HG02623 (cell line): ENCODE data around the gene LRATD1.
"Not testable (repeated sequence)": the region's sequence is repeated elsewhere in the genome, so short reads cannot be mapped to it uniquely, and the experiment has no call there.

ENCODE experiments used
- ATAC-seq: cut with Tn5 transposase; IDR thresholded peaks from one replicate; pipeline ENCODE4 v1.9.1; 2021; ENCODE audit warnings: moderate library complexity; ENCODE audit not compliant: unreplicated experiment

The LRATD1 gene, protein sequence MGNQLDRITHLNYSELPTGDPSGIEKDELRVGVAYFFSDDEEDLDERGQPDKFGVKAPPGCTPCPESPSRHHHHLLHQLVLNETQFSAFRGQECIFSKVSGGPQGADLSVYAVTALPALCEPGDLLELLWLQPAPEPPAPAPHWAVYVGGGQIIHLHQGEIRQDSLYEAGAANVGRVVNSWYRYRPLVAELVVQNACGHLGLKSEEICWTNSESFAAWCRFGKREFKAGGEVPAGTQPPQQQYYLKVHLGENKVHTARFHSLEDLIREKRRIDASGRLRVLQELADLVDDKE

DNA sequence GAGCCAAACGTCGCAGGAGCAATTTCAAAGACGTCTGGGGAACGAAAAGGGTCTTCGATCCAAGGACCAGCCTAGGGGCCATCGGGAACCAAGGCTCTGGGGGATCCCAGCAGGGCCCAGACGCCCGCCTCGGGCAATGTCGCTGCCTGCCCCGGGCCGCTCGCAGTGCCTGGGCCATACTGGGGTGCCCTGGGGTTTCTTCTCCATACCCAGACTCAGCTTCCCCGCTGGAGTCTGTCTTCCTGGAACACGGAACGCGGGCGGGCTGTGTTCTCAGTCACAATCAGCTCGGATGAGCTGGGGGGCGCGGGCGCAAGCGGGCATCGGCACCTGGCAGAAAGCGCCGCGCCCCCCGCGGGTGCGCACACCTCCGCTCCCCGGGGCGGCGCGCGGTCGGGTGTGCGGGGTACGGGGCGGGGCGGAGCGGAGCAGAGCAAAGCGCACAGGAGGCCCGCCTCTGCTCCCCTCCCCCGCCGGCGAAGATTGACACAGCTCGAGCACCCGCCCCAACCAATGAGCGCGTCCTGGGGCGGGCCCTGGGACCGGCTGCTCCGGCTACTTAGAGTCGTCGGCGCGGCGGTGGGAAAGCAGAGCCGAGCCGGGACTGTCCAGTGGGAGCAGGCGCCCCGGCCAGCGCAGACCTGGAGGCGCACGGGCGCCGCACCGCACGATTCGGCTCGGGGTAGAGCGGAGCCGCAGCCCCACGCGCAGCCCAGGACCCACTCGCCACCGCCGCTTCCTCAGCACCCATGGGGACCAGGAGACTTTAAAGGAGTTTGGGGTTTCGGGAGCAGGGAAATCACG lies at the start of gene LRATD1:
Gene LRATD1 (plus strand): TSS at position 585 of the 804 bp plus-strand sequence. CDS start 1,263 bp downstream, outside the sequence.
- no peak for ATAC-seq

DNA sequence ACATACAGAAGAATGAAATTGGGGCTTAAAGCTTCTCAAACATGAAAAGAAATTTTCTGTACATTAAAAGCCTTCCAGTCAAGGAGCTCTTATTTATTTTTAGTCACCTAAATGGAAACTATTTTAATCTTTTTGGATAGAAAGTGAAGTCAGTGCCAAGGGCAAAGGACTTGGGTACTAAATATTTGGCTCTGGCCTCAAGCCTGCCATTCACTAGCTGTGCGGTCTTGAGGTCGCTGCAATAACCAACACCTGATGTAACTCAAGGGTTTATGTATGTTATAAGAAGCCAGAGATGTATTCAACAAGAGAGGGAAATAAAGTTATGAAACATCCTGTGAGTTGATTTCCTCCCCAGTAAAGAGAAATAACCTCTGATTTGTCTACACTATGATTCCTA lies 49.5 kb upstream of the LRATD1 start:
- no peak for ATAC-seq

DNA sequence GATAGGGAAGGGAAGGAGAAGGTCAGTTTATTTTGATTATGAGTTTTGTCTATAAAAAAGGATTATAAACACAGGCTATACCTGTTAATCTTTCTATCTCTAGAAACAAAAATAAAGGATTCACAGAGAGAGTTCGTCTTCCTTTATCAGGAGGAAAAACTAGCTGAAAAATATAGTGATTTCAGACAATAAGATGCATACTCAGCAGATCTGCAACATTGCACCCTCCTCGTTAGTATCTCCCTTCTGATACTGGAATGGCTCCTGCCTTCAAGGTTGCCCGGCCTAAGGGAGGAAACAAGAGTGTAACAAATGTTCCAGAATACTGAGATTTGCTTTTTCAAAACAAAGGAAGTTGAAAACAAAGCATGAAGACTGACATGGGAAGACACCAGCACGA lies 48.7 kb upstream of the LRATD1 start:
- ATAC-seq = no peak

DNA sequence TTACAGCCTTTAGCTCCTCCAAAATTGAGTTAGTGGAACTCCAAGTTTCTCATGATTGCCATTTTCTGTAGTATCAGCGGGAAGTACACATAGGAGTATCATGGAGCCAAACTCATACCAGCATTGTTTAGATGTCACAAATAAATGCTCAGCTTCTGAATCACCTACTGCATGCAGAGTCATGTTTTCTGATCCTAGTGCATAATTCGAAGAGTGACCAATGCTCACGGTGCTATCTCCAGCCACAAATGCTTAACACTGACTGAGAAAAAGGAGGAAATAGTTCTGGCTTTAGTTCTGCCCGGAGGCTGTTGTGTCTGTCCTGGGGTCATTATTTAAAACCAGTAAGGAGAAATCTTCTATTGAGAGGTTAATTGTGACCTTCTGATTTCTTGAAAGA lies 45.4 kb upstream of the LRATD1 start:
- no peak for ATAC-seq

DNA sequence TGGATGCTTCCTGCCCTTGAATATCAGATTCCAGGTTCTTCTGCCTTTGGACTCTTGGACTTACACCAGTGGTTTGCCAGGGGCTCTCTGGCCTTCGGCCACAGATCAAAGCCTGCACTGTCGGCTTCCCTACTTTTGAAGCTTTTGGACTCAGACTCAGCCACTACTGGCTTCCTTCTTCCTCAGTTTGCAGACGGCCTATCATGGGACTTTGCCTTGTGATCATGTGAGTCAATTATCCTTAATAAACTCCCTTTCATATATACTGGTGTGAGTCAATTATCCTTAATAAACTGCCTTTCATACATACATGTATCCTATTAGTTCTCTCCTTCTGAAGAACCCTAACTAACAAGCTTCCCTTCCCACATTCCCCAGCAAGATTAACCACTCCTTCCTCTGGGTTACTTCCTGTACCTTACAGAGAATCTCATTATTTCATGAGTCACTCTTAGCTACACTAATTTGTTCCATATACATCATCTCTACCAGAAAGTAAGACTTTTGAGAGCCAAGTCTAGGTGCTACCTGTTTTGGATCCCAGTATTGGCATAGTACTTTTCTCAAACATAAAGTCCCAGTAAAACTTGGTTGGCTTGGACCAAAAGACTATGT lies 31.3 kb upstream of the LRATD1 start:
- ATAC-seq = no peak

DNA sequence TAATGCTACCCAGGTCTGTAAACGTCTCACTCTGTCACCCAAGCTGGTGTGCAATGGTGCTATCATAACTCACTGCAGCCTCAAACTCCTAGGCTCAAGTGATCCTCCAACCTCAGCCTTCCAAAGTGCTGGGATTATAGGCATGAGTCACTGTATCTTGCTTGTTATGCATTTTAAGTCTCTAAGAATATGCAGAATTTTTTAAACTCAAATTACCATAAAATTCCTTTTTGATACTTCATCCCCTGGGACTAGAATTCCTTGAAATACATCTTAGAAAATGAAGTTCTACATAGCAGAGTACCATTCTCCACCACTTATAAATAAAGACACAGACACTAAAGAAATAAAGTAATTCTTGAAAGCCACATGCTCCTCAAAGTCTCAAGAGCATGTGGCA lies 30.2 kb upstream of the LRATD1 start:
- no peak for ATAC-seq

DNA sequence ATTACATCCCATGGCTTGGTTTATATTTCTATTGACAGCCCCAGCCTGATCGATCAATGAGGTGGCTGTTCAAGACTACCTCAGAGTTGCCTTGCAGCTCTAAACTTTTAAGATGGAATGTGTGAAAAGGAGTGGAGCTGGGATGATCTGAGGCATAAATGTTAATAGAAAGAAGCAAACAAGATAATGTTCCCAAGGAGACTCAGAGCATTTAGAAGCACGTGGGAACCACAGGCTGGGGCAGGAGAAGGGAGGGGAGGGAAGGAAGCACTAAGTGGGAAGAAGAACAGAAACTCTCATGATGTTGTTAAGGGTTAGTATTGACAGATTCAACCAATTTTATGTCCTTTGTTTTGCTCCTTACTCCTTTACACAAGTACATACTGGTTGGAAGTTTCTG lies 28.8 kb upstream of the LRATD1 start:
- no peak for ATAC-seq

DNA sequence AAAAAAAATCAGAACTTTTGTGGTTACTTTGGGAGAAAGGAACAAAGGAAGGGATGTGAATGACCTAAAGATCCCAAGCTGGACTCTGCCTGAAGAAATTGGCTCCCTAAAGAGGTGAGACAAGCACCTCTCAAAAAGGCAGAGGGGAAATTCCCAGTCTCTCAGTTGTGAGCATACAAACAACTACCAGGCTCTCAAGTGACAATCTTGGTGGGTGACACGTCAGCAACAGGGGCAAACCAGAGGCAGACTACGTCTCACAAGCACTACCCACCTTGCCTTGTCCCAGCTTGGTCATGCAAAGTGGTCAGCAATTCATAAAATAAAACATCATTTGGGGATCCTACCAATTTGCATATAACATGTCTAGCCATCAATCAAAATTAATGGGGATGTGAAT lies 24.3 kb upstream of the LRATD1 start:
- no peak for ATAC-seq

DNA sequence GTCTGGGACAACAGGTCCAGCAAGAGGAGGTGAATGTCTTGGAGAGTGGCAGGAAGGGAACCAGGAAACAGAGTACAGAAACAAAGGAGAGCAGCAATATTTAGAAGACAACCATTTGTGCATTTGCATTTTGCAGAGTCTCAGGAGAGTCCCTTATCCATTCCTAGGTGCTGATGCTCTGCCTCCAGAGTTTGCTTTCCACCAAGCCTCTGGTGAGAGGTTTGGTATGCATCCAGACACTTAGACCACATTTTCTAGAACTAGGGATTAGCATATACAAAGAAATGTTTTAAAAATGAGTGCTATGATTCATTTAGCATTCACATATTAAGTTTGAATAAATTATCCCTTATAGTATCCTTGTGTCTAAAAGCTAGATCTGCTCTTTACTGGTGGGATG lies 18.5 kb upstream of the LRATD1 start:
- no peak for ATAC-seq

DNA sequence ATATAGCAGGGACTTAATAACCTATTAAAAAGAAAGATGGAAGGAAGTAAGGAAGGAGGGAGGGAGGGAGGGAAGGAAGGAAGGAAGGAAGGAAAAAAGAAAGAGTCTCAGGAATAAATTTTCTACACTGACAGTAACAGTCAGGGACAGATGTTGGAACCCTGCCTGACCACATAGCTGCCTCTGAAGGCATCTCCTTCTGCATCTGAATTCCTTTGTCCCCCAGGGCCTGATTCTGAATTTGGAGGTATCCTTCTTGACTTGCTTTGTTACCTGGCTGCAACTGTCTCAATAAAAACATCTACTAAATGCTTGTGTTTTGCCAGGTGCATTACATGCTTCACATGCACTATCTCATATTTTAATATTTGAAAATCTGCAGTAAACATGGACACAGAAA lies 17.4 kb upstream of the LRATD1 start:
- no peak for ATAC-seq

DNA sequence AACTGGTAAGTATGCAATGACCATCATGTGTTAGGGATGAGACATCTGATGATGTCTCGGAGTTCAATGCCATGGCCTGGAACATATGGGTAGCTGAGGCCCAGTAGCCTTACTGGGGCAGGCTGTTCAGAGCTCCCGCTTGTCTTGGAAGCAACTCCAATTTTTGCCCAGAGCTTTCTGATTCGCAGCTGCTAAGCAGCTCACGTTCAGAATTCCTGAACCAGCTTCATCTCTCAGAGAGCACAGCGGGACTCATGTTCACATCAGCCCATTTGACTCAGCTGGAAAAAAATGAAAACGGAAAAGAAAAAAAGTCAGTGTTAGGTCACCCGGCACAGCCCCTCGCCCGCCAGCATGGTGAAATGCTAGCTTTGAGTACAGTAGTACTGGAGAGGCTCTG lies 16.8 kb upstream of the LRATD1 start:
- no peak for ATAC-seq

DNA sequence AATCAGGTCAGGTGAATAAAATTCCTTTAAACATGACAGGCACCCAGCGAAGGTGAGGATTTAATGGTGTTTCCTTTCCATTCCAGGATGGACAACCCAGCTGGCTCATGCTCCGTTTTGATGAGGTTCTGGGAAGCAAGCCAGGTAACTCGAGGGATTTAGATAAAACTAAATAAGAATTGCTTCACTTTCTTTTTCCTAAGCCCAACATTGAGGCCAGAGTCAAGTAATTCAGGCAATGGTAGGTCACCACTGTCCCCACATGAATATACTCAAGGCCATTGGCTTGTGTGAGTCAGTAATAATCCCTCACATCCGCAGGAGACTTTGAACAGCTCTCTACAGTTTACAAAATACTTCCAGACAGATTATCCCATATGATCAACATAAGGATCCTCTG lies 16.2 kb upstream of the LRATD1 start:
- no peak for ATAC-seq

DNA sequence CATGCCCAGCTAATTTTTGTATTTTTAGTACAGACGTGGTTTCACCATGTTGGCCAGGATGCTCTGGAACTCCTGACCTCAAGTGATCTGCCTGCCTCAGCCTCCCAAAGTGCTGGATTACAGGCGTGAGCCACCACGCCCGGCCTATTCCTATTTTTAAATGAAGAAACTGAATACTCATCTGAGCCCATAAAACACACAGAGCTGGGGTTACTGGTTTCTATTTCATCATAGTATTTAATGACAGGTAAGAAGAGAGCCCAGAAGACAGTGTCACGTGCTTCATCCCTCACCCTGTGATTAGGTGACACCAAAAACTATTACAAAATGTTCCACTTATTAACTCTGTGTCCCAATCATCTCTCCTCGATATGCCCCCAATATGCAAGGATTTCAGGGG lies 15.6 kb upstream of the LRATD1 start:
- ATAC-seq = no peak

DNA sequence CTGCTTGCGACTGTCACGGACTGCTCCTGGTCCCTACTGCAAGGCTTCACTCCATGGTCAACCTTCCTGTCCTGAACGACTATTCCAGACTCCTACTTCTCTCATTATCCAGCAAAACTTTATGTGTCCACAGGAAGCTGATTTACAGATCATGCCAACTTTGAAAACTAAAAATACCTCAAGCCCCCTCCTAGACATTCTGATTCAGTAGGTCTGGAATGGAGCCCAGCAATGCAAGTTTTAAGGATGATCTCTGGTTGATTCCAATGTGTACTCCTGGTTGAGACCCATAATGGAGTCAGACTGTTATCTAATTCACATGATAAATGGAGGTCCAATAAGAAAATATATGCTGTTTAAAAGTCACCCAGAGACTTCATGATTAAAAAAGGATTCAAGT lies 13.1 kb upstream of the LRATD1 start:
- no peak for ATAC-seq

DNA sequence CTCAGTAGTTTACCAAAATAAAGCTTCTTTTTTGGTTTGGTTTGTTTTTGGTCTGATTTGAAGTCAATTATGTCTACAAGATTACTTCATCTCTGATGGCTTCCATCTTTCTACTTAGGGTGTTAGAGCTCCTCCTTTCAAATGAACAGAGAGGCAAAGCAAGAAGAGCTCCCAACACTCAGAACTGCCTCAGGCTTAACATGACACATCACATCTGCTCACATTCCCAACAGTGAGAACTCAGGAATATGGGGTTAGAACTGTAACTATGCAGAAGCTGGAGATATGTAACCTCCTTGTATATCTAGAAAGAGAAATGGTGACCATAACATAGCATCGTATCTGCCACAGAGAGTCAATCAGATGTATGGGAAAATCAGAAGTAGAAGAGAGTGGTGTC lies 11.4 kb upstream of the LRATD1 start:
- ATAC-seq = no peak

DNA sequence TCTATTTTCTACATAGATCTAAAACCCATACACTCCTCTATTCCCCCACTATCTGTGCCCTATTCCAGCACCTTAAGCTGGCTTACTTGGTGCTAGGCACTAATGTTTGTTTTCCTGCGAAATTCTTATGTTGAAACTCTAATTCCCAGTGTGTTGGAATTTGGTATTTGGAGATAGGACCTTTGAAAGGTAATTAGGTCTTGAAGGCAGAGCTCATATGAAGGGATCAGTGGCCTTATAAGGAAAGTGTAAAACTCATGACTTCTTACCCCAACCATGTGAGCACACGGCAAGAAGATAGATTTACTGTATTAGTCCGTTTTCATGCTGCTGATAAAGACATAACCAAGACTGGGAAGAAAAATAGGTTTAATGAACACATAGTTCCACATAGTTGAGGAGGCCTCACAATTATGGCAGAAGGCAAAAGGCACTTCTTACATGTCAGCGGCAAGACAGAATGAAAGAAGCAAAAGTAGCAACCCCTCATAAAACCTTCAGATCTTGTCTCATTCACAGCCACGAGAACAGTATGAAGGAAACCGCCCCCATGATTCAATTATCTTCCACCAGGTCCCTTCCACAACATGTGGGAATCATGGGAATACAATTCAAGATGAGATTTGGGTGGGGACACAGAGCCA lies 10.5 kb upstream of the LRATD1 start:
- ATAC-seq = no peak

DNA sequence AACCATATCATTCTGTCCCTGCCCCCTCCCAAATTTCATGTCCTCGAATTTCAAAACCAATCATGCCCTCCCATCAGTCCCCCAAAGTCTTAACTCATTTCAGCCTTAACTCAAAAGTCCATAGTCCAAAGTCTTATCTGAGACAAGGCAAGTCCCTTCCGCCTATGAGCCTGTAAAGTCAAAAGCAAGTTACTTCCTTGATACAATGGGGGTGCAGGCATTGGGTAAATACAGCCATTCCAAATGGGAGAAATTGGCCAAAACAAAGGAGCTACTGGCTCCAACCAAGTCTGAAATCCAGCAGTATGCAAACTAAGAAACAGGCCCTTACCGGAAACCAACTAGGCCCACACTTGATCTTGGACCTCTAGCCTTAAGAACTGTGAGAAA lies 10.0 kb upstream of the LRATD1 start:
- ATAC-seq = not testable (repeated sequence)

DNA sequence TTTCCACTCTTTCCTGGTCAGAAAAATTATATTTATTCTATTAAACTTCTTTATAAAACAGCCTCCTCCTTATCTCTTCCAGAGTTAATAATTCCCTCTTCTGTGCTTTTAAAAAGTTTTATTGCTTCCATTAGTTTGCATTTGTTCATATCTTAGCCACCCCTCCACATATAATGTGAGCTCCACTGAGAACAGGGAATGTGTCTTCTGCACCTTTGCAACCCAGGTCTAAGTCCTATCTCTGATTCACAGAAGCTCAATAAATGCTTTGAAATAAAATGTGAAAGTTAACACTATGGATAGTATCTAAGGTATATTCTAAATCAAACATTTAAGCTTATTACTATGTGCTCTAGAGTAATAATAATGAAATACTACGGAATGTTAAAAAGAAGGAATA lies 9.3 kb upstream of the LRATD1 start:
- ATAC-seq = no peak

DNA sequence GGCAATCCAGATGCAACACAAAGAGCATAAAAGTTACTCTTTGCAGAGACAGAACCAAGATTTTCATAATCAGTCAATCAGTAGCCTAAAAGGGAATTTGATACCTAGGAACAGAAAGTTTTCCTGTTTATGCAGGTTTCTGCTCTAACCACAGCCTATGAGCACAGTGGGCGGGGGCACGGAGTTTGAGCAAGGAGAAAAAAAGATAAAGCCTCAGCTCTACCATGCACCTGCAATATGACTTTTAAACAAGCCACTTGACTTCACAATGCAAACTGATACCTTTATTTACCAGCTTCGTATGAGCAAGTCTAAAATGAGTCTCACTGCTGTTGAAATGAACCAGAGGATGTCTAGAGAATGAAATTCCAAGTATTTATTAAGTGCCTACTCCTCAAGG lies 5.6 kb upstream of the LRATD1 start:
- ATAC-seq = no peak

DNA sequence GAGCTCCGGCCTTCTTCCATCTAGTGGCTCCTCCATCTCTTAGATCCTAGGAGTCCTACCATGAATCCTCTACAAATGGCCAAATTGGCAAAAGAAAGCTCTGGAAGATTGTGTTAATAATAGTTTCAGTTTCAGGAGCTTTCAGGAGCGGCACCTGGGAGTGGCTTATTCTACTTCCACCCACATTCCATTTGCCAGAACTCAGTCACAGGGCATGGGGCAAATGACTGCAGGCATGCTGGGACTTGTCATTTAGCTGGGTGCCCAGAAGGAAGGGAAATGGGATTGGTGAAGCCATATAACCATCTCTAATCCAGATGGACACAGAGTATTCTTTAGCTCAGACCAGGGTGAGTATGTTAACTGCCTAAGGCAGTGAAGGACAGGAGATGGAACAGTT lies 3.6 kb upstream of the LRATD1 start:
- ATAC-seq = no peak

DNA sequence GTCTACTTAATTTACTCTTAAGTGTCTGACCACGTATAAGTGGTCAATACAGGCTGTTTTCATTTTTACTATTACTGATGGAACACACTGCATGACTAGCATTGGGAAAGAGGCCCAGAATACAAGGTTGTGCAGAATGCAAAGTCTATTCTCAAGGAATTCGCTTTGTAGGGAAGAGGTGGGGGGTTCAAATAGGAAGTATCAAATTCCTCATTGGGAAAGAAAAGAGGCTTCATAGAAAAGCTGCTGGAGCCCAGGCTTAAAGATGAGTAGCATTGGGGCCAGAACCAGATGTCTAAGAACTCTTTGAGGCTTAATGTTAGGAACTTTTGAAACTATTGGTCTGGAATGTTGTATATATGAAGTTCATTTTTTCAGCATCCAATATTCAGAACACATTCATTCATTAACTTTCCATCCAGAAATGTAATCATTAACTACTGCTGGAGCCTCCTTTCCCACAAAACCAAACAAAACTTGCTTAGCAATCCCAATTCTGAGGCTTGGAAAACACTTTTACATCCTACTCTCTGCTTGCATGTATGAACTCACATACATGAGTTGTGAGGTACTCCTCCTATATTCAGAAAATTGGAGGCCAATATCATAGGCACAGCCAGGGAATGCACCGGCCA lies 994 bp upstream of the LRATD1 start:
- no peak for ATAC-seq
